EH (cell line): Measurements from ENCODE around the gene FADS2.

ENCODE experiments used
- DNase-seq: peaks from one replicate; pipeline ENCODE4 v3.0.0-alpha.2; 2015; ENCODE audit warnings: low read depth

The FADS2 gene

DNA sequence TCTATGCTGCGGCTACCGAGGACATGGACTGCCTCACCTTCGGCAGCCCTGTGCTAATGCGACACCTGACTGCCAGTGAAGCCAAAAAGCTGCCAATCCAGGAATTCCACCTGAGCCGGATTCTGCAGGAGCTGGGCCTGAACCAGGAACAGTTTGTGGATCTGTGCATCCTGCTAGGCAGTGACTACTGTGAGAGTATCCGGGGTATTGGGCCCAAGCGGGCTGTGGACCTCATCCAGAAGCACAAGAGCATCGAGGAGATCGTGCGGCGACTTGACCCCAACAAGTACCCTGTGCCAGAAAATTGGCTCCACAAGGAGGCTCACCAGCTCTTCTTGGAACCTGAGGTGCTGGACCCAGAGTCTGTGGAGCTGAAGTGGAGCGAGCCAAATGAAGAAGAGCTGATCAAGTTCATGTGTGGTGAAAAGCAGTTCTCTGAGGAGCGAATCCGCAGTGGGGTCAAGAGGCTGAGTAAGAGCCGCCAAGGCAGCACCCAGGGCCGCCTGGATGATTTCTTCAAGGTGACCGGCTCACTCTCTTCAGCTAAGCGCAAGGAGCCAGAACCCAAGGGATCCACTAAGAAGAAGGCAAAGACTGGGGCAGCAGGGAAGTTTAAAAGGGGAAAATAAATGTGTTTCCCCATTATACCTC lies 32.1 kb upstream of the FADS2 start:
- DNase-seq: no peak

- DNase-seq: peak; percentile 87
Measured at GRCh38 chr11:61797263-61797944, 30.7 kb upstream of the FADS2 start.

- DNase-seq: no peak
Measured at GRCh38 chr11:61799665-61800284, 28.3 kb upstream of the FADS2 start.

- DNase-seq: no peak
Measured at GRCh38 chr11:61800331-61801281, 27.5 kb upstream of the FADS2 start.

DNA sequence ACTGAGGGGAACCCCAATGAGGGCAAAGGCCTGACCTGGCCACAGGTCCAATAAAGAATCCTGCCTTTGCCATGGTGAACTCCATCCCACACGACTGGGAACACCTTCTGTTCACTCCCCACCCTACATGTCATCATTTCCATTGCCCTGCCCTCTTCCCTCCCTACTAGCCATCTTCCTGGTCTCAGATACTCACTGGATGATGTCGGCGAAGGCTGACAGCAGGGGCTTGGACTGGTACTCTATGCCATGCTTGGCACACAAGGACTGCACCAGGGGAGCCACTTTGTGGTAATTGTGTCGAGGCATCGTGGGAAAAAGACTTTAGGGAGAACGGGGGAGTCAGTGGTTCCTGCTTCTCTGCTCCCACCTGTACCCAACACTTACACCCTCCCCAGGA lies 25.5 kb upstream of the FADS2 start:
- no peak for DNase-seq

GRCh38 chr11:61803889-61804647 lies 24.0 kb upstream of the FADS2 start:
- DNase-seq: no peak

GRCh38 chr11:61805146-61805545 lies 23.0 kb upstream of the FADS2 start:
- no peak for DNase-seq

- DNase-seq: no peak
Measured at GRCh38 chr11:61806785-61807184, 21.3 kb upstream of the FADS2 start.

GRCh38 chr11:61810671-61811175 lies 17.4 kb upstream of the FADS2 start:
- no peak for DNase-seq

GRCh38 chr11:61811831-61812230 lies 16.3 kb upstream of the FADS2 start:
- no peak for DNase-seq

DNA sequence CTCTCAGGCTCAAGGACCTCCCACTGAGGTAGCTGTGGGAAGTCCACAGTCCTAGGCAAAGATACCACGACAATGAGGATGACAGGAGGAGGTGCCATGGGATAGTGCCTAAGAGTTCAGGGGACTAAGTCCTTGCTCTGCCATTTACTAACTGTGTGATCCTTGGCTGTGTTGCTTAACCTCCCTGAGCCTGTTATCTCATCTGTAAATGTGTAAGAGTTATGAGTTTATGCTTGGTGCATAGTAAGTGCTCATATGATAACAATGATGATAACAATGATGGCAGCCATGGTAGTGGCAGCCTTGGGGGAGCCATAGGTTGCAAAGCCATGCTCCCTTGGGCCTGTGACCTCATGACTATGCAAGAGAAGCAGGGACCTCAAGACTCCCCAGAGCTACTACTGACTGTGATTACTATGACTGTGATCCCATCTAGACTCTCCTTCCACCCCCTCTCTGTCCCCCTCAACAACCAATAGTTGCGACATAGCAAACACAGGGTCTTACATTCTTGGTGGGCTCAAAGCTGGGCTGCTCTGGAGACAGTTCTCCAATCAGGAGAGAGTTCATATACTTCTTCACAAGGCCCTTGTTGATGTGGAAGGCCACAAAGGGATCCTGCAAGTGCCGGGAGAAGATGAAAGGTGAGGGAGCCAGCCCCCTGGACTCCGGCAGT lies 15.2 kb upstream of the FADS2 start:
- no peak for DNase-seq

- peak; percentile 49 for DNase-seq
Measured at GRCh38 chr11:61814247-61814957, 13.7 kb upstream of the FADS2 start.

GRCh38 chr11:61814958-61815789 lies 12.9 kb upstream of the FADS2 start:
- peak; percentile 98 for DNase-seq

DNA sequence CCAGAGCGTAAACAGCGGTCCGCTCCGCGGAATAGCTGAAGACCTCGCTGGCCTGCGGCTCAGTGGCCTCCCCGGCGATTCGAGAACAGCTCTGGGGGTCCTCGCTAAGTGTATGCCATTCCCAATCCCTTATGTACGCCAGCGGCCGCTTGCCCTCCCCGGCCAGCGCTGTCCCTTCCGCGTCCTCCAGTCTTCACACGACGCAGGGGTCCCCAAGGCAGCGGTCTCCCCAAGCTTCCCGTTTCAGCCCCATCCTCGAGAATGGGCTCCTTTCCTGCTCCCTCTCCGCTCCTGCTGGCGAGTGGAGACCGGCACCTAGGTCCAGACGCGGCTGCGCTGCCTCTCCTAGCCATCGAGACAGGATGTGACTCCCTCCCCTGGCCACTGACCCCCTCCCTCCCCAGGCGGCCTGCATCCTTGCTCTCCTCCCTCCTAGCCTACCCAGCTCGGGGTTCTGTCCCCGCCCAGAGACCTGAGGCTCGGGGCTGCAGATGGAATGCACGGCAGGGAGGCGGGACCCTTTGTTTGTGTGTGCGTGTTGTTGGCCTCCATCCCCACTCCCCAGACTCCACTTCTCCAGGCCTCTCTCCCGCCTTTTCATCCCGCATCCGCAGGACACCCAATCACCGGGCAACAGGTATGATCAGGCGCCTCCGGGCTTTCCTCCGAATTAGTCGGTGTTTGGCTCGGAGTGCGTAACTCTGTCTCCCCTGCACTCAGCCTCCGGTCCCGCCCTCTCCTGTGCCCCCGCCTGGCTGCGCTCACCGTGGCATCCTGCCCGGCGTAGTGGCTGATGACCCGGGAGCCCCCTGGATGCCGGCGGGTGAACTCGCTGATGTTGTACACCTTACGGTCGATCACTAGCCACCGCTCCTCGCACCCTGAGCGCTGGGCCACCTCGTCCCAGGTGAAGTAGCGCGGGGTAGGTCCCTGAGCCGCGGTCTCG lies 12.0 kb upstream of the FADS2 start:
- peak; percentile 84 for DNase-seq

DNA sequence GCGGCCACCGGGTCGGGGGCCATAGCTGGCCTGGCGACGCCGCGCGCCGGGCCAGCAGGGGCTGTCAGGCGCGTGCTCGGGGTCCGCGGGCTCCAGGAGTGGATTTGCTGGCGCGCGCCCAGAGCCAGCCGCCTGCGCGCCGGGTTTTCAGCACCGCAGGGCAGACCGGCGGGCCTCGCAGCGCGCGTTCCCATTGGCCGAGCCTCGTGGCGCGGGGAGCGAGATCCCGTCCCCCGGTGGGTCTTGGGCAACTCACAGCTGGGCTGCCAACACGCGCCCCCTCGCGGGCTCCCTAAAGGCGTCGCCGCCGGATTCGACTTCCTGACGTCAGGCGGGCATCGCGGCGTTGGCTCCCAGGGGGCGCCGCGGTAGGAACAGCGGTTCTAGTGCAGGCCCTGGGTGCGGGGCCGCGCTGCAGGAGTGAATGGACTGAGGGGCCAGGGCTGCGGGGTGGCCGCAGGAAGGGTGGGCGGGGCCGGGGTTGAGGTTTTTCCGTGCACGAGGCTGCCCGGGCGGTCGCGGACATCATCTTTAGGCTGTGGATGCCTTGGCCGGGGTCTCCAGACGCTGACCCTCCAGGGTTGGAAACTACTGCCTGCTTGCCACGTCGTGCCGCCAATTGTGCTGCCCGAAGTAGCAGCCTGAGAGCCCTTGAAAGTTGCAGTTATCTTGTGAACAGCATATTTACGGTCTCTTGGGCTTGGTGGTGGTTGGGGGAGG lies 11.2 kb upstream of the FADS2 start, which contains the start of gene FADS1:
FADS1 (minus strand) TSS at position 268 of the 720 bp plus-strand sequence; CDS start at position 194, 74 bp downstream.
- DNase-seq: peak; percentile 94

GRCh38 chr11:61817471-61818202 lies 10.5 kb upstream of the FADS2 start:
- no peak for DNase-seq
